ENCODE results near the gene B3GAT1.

DNA sequence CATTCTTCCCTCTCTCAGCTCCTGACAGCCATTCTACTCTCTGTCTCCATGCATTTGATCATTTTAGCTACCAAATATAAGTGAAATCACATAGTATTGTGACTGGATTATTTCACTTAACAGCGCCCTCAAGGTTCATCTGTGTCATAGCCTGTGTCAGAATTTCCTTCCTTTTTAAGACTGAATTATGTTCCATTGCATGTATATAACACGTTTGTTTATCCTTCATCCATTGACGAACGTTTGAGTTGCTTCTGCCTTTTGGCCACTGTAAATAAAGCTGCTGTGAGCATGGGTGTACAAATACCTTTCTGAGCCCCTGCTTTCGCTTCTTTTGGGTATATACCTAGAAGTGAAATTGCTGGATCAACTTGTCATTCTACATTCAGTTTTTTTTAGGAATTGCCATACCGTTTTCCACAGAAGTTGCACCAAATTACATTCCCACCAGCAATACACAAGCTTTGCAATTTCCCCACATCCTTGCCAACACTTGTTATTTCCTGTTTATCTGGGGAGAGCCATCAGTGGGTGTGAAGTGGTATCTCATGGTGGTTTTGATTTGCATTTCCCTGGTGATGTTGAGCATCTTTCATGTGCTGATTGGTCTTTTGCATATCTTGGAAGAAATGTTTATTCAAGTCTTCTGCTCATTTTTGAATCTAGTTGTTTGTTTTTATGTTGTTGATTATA is 62.8 kb downstream of the B3GAT1 start:
- TF ChIP-seq, protein P1, sequence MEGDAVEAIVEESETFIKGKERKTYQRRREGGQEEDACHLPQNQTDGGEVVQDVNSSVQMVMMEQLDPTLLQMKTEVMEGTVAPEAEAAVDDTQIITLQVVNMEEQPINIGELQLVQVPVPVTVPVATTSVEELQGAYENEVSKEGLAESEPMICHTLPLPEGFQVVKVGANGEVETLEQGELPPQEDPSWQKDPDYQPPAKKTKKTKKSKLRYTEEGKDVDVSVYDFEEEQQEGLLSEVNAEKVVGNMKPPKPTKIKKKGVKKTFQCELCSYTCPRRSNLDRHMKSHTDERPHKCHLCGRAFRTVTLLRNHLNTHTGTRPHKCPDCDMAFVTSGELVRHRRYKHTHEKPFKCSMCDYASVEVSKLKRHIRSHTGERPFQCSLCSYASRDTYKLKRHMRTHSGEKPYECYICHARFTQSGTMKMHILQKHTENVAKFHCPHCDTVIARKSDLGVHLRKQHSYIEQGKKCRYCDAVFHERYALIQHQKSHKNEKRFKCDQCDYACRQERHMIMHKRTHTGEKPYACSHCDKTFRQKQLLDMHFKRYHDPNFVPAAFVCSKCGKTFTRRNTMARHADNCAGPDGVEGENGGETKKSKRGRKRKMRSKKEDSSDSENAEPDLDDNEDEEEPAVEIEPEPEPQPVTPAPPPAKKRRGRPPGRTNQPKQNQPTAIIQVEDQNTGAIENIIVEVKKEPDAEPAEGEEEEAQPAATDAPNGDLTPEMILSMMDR (IDR thresholded peaks at IDR 0.05; ENCODE audit: insufficient read depth, low read length): no peak
- TF ChIP-seq POLR2AphosphoS5 (IDR thresholded peaks at IDR 0.05; ENCODE audit: low read depth): no peak
- TF ChIP-seq, protein P2, sequence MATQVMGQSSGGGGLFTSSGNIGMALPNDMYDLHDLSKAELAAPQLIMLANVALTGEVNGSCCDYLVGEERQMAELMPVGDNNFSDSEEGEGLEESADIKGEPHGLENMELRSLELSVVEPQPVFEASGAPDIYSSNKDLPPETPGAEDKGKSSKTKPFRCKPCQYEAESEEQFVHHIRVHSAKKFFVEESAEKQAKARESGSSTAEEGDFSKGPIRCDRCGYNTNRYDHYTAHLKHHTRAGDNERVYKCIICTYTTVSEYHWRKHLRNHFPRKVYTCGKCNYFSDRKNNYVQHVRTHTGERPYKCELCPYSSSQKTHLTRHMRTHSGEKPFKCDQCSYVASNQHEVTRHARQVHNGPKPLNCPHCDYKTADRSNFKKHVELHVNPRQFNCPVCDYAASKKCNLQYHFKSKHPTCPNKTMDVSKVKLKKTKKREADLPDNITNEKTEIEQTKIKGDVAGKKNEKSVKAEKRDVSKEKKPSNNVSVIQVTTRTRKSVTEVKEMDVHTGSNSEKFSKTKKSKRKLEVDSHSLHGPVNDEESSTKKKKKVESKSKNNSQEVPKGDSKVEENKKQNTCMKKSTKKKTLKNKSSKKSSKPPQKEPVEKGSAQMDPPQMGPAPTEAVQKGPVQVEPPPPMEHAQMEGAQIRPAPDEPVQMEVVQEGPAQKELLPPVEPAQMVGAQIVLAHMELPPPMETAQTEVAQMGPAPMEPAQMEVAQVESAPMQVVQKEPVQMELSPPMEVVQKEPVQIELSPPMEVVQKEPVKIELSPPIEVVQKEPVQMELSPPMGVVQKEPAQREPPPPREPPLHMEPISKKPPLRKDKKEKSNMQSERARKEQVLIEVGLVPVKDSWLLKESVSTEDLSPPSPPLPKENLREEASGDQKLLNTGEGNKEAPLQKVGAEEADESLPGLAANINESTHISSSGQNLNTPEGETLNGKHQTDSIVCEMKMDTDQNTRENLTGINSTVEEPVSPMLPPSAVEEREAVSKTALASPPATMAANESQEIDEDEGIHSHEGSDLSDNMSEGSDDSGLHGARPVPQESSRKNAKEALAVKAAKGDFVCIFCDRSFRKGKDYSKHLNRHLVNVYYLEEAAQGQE (IDR thresholded peaks at IDR 0.05; ENCODE audit: insufficient replicate concordance, low read depth): no peak

Measured in HL-60 (cell line).